Neural cell (in vitro differentiated cells): ENCODE results near the gene TM9SF2.
"Not testable (repeated sequence)": the region's sequence is repeated elsewhere in the genome, so short reads cannot be mapped to it uniquely, and the experiment has no call there.

ENCODE experiments used
- CTCF ChIP-seq: fragments of 450-650 bp; IDR thresholded peaks from 2 replicates; pipeline ENCODE4 v1.5.1; 2014; ENCODE audit warnings: antibody characterized with exemption, mild to moderate bottlenecking, moderate library complexity; ENCODE audit not compliant: poor library complexity, severe bottlenecking
- POLR2AphosphoS5 ChIP-seq: IDR thresholded peaks from 2 replicates; pipeline ENCODE4 v1.6.1; 2012
- REST ChIP-seq: IDR thresholded peaks from 2 replicates; pipeline ENCODE4 v1.6.1; 2012; ENCODE audit warnings: borderline replicate concordance
- TAF1 ChIP-seq: IDR thresholded peaks from 2 replicates; pipeline ENCODE4 v1.6.1; 2012; ENCODE audit warnings: low read depth

GRCh38 chr13:99491750-99492149, 9.5 kb upstream of the TM9SF2 start:
- TF ChIP-seq CTCF, POLR2AphosphoS5, TAF1, REST: not testable (repeated sequence)
